HG03159 (cell line): ENCODE results near the gene TRIM25.
"Not testable (repeated sequence)": the region's sequence is repeated elsewhere in the genome, so short reads cannot be mapped to it uniquely, and the experiment has no call there.

Experiments used
- ATAC-seq: cut with Tn5 transposase; IDR thresholded peaks from one replicate; pipeline ENCODE4 v1.9.1; 2021; ENCODE audit warnings: mild to moderate bottlenecking, moderate library complexity; ENCODE audit not compliant: unreplicated experiment

TRIM25 gene

GRCh38 chr17:56913867-56914580 lies at the start of gene TRIM25:
Gene TRIM25 (minus strand): TSS chr17:56914049. CDS start chr17:56913988, 61 bp downstream.
- peak; percentile 69 for ATAC-seq

- peak; percentile 98 for ATAC-seq
Observed at GRCh38 chr17:56960596-56961538, 47.0 kb upstream of the TRIM25 start, which contains the start of gene COIL. Gene COIL (minus strand): TSS chr17:56961050. CDS start chr17:56961019, 31 bp downstream.

GRCh38 chr17:56956992-56957391 lies 43.1 kb upstream of the TRIM25 start:
- ATAC-seq = no peak

GRCh38 chr17:56949595-56949994 lies 35.7 kb upstream of the TRIM25 start:
- no peak for ATAC-seq

- ATAC-seq = no peak
Observed at GRCh38 chr17:56948491-56948890, 34.6 kb upstream of the TRIM25 start.

- ATAC-seq = no peak
Observed at GRCh38 chr17:56947741-56948140, 33.9 kb upstream of the TRIM25 start.

- ATAC-seq = no peak
Observed at GRCh38 chr17:56945938-56946505, 32.2 kb upstream of the TRIM25 start.

GRCh38 chr17:56943505-56944125 lies 29.8 kb upstream of the TRIM25 start:
- ATAC-seq = no peak

GRCh38 chr17:56939869-56940484 lies 26.1 kb upstream of the TRIM25 start:
- ATAC-seq = peak; percentile 61

GRCh38 chr17:56938206-56938605 lies 24.4 kb upstream of the TRIM25 start:
- ATAC-seq = not testable (repeated sequence)

- ATAC-seq = no peak
Observed at GRCh38 chr17:56937687-56938086, 23.8 kb upstream of the TRIM25 start.

GRCh38 chr17:56936697-56937322 lies 23.0 kb upstream of the TRIM25 start:
- no peak for ATAC-seq

- no peak for ATAC-seq
Observed at GRCh38 chr17:56935461-56935860, 21.6 kb upstream of the TRIM25 start.

GRCh38 chr17:56934280-56934679 lies 20.4 kb upstream of the TRIM25 start:
- no peak for ATAC-seq

- no peak for ATAC-seq
Observed at GRCh38 chr17:56933868-56934267, 20.0 kb upstream of the TRIM25 start.

- no peak for ATAC-seq
Observed at GRCh38 chr17:56933151-56933745, 19.4 kb upstream of the TRIM25 start.

GRCh38 chr17:56930739-56931337 lies 17.0 kb upstream of the TRIM25 start:
- ATAC-seq = no peak

GRCh38 chr17:56929362-56929969 lies 15.6 kb upstream of the TRIM25 start:
- ATAC-seq = no peak

- ATAC-seq = no peak
Observed at GRCh38 chr17:56928586-56928985, 14.7 kb upstream of the TRIM25 start.
